NCI-H2081 (cell line): ENCODE results near the gene RANBP3.
"Not testable (repeated sequence)": the region's sequence is repeated elsewhere in the genome, so short reads cannot be mapped to it uniquely, and the experiment has no call there.

Source experiments
- DNase-seq, 2 experiments: peaks; one replicate each; lab custom pipeline; 2025; lab: John Stamatoyannopoulos, UW

Gene RANBP3

DNA sequence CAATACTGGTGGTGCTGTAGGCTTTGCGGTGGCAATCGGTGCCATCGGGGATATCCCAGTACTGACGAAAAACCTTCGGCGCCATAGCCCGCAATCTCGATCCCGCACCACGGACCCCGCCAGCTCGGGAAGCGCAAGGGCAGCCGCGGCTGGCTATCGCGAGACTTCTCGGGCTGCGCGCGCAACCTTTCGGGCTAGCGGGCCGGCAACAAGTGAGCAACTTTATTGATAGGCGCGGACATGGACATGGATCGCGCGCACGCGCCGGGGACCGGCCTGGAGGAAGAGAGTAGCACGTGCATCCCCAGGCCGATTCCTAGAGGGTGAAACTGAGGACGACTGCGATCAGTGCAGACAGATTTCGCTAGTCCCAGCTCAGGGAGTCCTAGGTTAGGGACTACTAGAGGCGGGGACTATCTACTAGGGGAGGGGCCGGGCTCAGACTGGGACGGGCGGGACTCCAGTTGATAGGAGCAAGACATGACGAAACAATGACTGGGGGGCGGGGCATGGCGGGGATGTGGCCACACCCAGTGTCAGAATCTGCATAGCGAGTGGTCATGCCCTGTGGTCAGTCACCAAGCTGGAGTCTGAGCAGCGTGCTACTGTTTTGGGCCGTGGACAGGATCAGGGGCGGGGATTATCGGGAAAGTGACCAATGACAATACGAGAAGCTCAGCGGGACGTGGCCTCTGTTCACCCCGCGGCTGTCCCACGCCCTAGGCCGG lies 74.2 kb downstream of the RANBP3 start, which contains the start of gene NDUFA11:
NDUFA11 (minus strand) TSS at position 167 of the 728 bp plus-strand sequence; CDS start at position 85, 82 bp downstream.
- DNase-seq: peak; percentile 95 to 97

DNA sequence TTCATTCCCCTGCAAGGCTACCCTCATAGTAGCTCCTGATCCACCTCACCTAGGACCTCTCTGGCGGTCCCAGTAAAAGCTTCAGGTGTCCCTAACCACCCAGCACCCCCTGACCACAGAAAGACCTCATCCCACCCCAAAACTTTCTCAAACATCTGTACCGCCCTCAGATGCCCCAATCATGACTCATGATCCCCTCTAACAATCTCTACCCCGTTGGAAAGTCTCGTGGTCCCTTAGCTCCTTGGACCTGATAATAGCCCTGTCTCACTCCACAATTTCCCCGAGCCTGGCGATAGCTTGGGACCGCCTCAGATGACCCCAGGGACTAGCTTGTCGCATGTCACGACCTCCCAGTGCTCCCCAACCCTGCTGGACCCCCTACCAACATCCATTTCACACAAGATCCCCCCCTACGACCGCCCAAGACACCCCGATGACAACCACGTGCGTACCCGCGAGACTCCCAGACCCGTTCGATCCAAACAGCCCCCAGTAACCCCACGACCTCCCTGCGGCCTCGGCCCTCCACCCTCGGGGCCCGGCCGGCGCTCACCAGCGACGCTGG lies 74.8 kb downstream of the RANBP3 start:
- DNase-seq: no peak

GRCh38 chr19:5900976-5901375 lies 77.0 kb downstream of the RANBP3 start:
- DNase-seq: no peak

DNA sequence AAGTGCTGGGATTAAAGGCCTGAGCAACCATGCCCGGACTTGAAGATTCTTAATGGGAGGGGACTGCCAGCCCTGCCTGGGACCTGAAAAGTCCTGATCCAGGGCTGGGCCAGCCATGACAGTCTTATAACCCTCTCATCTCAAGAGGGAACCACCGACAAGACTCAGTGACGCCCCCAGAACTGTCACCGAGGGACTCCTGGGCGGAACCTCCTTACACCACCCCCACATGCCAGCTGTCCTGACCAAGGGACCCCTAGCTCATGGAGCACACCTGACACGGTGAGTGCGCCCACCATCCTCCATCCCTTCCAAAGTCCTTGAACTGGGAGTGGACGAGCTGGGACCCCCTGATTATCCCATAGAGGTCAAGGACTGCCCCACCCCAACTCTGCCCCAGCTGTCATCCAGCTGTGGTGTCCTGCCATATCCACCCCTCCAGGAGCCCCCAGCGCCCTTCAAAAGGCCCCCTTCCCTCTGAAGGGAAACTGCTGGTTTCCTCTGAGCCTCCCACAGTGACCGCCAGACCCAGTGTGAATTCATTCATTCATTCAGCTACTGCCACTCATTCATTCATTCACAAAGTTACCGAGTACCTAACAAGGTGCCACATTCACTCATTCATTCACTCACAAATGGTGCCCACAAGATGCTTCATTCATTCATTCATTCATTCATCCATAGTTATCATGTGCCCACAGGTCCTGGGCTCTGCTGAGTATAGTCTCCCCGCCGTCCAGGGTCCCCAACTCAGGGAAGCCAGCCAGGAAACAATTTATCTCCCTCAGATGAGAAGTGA lies 78.0 kb downstream of the RANBP3 start:
- no peak for DNase-seq

GRCh38 chr19:5897189-5897969 lies 80.6 kb downstream of the RANBP3 start:
- no peak for DNase-seq

DNA sequence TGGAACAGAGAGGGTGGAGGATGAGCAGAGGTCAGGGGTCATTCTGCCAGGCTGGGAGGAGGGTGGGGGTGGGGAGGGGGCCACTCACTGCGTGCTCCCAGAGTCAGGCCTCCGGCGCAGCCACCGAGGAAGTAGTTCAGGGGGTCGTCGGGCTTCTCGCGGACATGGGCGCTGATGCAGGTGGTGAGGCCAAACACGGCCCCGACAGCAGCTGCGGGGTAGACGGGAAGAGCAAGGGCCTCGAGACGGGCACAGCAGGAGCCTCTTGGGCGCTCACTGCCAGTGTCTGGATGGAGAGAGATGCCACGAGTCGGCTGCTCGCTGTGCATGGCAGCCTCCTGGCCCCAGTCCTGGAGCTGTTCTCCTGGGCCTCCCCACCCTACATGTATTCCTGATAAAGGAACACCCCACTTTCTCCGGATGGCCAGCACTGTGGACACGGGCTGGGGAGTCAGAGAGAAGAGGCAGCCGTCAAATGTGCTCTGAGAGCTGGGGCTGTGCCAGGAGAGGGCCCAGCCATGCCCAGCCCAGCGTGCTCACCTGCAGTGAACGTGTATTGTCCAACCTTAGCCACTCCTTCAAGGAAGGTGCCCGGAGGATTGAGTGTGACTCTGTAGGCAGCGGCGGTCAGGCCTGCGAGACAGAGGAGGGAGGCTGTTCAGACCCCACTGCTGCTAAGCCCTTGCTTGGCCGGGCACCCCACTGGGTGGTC lies 81.4 kb downstream of the RANBP3 start:
- no peak for DNase-seq

- no peak for DNase-seq
These were observed 82.0 kb downstream of the RANBP3 start for GRCh38 chr19:5895890-5896289.

- DNase-seq: no peak
These were observed 82.5 kb downstream of the RANBP3 start for GRCh38 chr19:5895409-5895808.

DNA sequence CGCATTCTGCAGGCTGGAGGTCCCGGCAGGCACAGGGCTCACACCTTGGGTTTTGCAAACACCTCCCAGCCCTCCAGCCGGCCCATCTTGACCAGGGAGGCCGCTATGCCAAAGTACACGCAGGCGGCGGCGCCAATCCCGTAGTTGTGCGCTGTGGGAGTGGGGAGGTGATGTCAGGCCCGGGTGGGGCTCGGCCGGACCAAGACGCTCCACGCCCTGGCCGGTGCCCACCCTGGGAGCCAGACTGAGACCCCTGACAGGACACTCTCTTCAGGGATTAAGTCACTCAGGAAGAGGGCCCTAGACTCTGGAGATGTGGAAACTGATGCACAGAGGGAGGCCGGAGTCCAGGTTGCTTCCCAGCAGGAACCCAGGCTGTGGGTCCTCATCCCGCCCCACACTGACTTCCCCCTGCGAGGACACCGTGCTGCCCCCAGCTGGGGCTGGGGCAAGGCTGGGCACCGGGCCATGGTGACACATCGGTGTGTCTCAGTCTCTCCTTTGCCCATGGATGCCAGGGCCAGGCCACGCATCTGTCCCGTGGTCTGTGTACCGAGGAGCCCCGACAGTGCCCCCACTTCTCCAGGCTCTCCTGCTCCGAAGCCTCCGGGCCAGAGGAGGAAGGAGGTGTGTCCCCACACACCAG lies 83.1 kb downstream of the RANBP3 start:
- DNase-seq: no peak

DNA sequence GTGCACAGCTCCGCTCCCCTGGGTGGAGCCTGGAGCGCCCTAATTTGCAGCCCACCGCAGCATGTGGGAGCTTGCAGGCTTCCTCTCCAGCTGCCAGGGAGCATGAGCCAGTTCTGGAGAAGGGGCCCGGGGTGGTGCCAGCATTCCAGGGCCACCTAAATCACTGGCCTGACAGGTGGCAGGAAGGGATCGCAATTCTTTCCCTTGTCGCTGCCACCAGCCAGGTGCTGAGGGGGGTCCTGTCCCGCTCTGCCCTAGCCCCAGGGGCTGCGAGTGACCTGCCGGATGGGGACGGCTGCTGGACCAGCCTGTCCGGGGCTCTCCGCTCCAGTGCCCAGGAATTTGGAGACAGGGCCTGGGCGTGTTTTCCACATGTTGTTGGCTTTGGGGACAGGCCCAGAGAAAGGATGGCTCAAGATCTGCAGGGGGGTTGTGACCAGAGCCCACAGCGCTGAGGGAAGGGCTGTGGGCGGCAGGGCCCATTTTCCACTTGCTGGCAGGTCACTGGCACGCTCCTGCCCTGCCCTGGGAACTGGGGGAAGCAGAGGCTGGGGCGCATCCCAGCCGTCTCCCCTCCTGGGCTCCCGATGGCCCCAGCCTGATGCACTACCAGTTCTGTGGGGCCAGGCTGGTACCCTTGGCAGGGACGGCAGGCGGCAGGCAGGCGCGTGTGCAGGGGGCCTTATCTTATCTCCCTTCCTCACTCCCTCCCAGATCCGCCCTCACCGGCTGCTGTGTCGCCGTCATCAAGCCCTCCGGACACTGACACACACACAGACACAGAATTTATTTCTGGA lies 83.8 kb downstream of the RANBP3 start:
- no peak for DNase-seq

- no peak for DNase-seq
These were observed 84.5 kb downstream of the RANBP3 start for GRCh38 chr19:5893296-5893903.

DNA sequence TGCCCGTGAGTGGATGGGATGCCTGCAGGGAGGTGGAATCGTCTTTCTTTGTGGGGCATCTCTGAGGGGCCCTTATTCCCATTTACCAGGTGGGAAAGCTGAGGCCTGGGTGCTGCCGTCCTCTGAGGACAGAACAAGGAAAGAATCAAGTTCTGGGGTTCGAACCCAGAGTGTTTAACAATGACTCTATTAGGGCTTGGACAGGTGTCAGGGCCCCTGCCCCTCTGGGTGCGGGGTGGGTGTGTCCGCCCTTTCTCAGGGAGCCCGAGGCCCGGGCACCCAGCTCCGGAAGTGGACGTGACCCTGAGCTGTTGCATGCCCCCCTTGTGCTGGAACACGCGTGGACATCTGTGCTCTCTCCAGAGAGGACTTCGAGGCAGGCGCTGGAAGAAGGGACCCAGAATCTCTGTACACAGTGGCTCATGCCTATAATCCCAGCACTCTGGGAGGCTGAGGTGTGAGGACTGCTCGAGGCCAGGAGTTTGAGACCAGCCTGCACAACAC lies 85.1 kb downstream of the RANBP3 start:
- no peak for DNase-seq

GRCh38 chr19:5891938-5892771 lies 85.8 kb downstream of the RANBP3 start:
- DNase-seq: no peak

DNA sequence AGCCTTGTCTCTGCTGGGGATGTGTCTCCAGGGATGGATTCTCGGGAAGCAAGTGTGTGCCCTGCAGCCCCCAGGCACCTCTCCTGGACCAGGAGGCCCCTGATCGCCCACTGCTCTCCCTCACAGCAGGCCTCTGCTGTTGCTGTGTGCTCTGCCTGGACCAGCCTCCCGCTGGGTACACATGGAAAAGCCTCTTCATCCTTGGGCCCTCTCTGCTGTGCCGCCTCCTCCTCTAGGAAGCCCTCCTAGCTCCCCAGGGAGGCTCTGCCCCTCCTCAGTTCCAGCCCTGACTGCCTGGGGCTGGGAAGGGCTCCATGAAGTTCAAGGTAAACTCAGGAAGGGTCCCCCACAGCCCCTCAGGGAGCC lies 86.4 kb downstream of the RANBP3 start:
- no peak for DNase-seq

DNA sequence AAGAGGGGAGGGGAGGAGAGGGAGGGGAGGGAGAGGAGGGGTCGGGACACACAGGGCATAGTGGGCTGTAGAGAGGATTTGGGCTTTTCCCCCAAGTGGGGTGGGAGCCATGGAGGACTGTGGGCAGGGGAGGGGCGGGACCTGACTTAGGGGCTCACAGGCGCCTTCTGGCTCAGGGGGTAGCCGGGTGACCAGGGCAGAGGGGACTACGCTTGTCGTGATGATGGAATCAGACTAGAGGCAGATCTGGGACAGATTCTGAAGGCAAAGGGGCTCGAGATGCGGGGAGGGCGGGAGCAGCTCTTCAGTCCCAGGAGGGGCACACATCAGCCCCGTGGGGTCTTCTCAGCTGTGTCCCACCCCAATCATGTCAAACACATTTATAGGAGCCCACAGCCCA lies 87.8 kb downstream of the RANBP3 start:
- no peak for DNase-seq

DNA sequence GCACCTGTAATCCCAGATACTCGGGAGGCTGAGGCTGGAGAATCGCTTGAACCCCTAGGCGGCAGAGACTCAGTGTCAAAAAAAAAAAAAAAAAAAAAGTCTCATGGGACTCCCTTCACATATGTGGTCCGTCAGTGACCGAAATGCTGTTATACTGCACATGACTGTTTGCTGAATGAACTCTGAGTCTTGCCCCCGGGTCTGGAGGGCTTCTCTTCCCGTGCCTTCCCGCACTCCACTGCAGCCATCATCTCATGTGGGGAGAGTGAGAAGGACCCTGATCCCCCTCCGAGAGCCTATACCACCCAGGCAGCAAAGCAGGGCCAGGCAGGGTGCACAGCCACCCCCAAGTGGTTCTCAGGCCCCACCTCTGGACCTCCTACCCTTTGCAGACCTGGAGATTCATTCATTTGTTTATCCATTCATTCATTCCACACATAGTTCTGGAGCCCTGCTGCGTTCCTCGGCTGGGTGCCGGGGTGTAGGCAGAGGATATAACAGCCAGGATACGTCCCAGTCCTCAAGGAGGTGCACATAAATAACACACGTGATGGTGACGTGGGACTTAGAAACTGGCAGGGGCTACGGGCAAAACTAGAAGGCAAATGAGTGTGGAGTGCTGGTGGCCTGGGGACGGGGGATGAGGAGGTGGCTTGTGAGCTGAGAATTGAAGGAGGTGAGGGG lies 88.5 kb downstream of the RANBP3 start:
- DNase-seq: no peak

GRCh38 chr19:5884065-5884811 lies 93.7 kb downstream of the RANBP3 start:
- not testable (repeated sequence) for DNase-seq
